PC-3 (cell line): ENCODE measurements around the gene RMP24.

Experiments
- ATAC-seq: fragments of 200-7000 bp; cut with Tn5 transposase; 2 replicates; pipeline ENCODE4 v1.9.1; 2020; ENCODE audit warnings: mild to moderate bottlenecking, moderate library complexity
- BruUV-seq: library from RNA; stranded (reverse); fragments of 400-500 nt; replicated peaks from 2 replicates; lab custom pipeline; 2021; lab: Mats Ljungman, UMichigan
- CTCF ChIA-PET: fragments of 300-600 bp; sonication (Branson Sonifier 250); formaldehyde crosslinking; loops from one replicate; lab custom pipeline; 2022; ENCODE audit warnings: antibody characterized with exemption; lab: Charles Lee
- POLR2A ChIA-PET: fragments of 300-600 bp; sonication (Branson Sonifier 250); formaldehyde crosslinking; loops from one replicate; lab custom pipeline; 2022; ENCODE audit warnings: antibody characterized with exemption; ENCODE audit not compliant: unreplicated experiment; lab: Charles Lee
- DNase-seq: peaks from one replicate; pipeline ENCODE4 v3.0.0-alpha.2; 2015
- H2AFZ ChIP-seq: fragments of 300-600 bp; sonication (generic); 2 replicates; pipeline ENCODE4 v1.6.0; 2016; ENCODE audit warnings: antibody characterized with exemption, low read length
- H3F3A ChIP-seq: fragments of 300-600 bp; sonication (generic); one replicate; pipeline ENCODE4 v1.6.0; 2017; ENCODE audit warnings: antibody characterized with exemption, low read length, control low read depth, mild to moderate bottlenecking; ENCODE audit not compliant: unreplicated experiment
- H3K27ac ChIP-seq: fragments of 300-600 bp; sonication (generic); 2 replicates; pipeline ENCODE4 v1.5.1; 2016; ENCODE audit warnings: mild to moderate bottlenecking, low read length
- H3K27me3 ChIP-seq: fragments of 300-600 bp; sonication (generic); 2 replicates; pipeline ENCODE4 v1.6.1; 2016; ENCODE audit warnings: low read length, mixed read lengths
- H3K36me3 ChIP-seq: fragments of 300-600 bp; sonication (generic); 2 replicates; pipeline ENCODE4 v1.6.1; 2016; ENCODE audit warnings: low read depth, mixed run types, low read length, mixed read lengths
- H3K4me1 ChIP-seq: fragments of 300-600 bp; sonication (generic); 2 replicates; pipeline ENCODE4 v1.5.1; 2016; ENCODE audit warnings: low read length; ENCODE audit not compliant: insufficient read depth
- H3K4me2 ChIP-seq: fragments of 300-600 bp; sonication (generic); 2 replicates; pipeline ENCODE4 v1.6.0; 2016; ENCODE audit warnings: low read length
- H3K4me3 ChIP-seq: fragments of 300-600 bp; sonication (generic); 2 replicates; pipeline ENCODE4 v1.5.1; 2016; ENCODE audit warnings: mild to moderate bottlenecking, low read length, mixed read lengths
- H3K79me2 ChIP-seq: fragments of 300-600 bp; sonication (generic); 2 replicates; pipeline ENCODE4 v1.6.1; 2017; ENCODE audit warnings: low read length, mixed read lengths
- H3K9ac ChIP-seq: fragments of 300-600 bp; sonication (generic); 2 replicates; pipeline ENCODE4 v1.6.0; 2016; ENCODE audit warnings: mild to moderate bottlenecking, low read length
- H3K9me2 ChIP-seq: fragments of 300-600 bp; sonication (generic); replicated peaks from 2 replicates; pipeline ENCODE4 v1.6.1; 2016; ENCODE audit warnings: mixed run types, low read length, mixed read lengths
- H3K9me3 ChIP-seq: fragments of 300-600 bp; sonication (generic); 2 replicates; pipeline ENCODE4 v1.6.1; 2016; ENCODE audit warnings: low read length, mixed read lengths
- H4K20me1 ChIP-seq: fragments of 300-600 bp; sonication (generic); 2 replicates; pipeline ENCODE4 v1.6.1; 2016; ENCODE audit warnings: low read length, mixed read lengths
- EZH2 ChIP-seq: fragments of 300-600 bp; sonication (generic); IDR thresholded peaks from one replicate; pipeline ENCODE4 v1.6.1; 2017; ENCODE audit warnings: antibody characterized with exemption, mild to moderate bottlenecking, low read length; ENCODE audit not compliant: unreplicated experiment
- EZH2phosphoT487 ChIP-seq: fragments of 300-600 bp; sonication (generic); IDR thresholded peaks from 2 replicates; pipeline ENCODE4 v1.6.1; 2018; ENCODE audit warnings: mild to moderate bottlenecking, antibody characterized with exemption, low read length, borderline replicate concordance
- intact Hi-C: fragments of 100-400 bp; cut with micrococcal nuclease; formaldehyde crosslinking; loops from 2 replicates; pipeline ENCODE4 v1.9.0; 2023
- TF ChIP-seq, protein P1 (sequence below): fragments of 300-600 bp; sonication (generic); conservative IDR thresholded peaks from 2 replicates; pipeline ENCODE4 v1.5.1; 2017; ENCODE audit warnings: antibody characterized with exemption, low read depth, mild to moderate bottlenecking, low read length

RMP24 gene

DNA sequence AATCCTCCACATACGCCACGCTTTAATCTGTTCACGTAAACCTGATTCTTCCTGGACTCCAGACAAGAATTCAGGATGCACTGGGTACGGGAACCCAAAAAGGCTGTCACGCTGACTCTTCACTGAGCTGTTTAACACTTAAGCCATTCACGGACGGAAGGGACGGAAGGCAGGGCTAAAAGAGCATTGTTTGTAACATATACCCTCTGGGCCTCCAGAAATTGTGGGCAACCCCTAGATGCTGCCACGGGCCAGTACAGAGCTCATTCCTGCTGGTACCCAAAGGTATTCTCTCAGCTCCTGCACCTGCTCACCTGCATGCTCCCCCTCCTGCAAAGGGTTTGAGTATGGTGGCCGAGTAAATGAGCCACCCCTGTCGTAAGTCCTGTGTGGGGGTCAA is 45.6 kb upstream of the RMP24 start:
- ChIA-PET CTCF (interaction anchor here (0.7 to 0.8 kb wide), 2 partner anchors 11 to 171 kb away, joined by 3 read pairs; no protein-coding TSS in a partner anchor), POLR2A (no interaction called here)
- Histone ChIP-seq H3F3A (no peaks in the 10 kb centered on the region), H3K36me3 (no peaks in the 10 kb centered on the region), H3K27me3 (no peaks in the 10 kb centered on the region), H3K79me2 (no peaks in the 10 kb centered on the region), H3K4me1 (0 out of 2 replicates have a peak, but pooled peaks cover 2% of the 10 kb centered on the region), H3K9ac (no peak overlapping the region), H3K4me2 (no peak overlapping the region), H3K9me2 (no peaks in the 10 kb centered on the region), H2AFZ (no peak overlapping the region), H4K20me1 (no peaks in the 10 kb centered on the region), H3K27ac (no peak overlapping the region), H3K4me3 (no peak overlapping the region), H3K9me3 (no peaks in the 10 kb centered on the region)
- intact Hi-C loops, result no loop called here
- no peak for ATAC-seq
- no peak for DNase-seq
- TF ChIP-seq, protein P1, sequence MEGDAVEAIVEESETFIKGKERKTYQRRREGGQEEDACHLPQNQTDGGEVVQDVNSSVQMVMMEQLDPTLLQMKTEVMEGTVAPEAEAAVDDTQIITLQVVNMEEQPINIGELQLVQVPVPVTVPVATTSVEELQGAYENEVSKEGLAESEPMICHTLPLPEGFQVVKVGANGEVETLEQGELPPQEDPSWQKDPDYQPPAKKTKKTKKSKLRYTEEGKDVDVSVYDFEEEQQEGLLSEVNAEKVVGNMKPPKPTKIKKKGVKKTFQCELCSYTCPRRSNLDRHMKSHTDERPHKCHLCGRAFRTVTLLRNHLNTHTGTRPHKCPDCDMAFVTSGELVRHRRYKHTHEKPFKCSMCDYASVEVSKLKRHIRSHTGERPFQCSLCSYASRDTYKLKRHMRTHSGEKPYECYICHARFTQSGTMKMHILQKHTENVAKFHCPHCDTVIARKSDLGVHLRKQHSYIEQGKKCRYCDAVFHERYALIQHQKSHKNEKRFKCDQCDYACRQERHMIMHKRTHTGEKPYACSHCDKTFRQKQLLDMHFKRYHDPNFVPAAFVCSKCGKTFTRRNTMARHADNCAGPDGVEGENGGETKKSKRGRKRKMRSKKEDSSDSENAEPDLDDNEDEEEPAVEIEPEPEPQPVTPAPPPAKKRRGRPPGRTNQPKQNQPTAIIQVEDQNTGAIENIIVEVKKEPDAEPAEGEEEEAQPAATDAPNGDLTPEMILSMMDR, result no peak
- TF ChIP-seq EZH2 (no peak), EZH2phosphoT487 (no peak)
- no TSS peak for BruUV-seq

DNA sequence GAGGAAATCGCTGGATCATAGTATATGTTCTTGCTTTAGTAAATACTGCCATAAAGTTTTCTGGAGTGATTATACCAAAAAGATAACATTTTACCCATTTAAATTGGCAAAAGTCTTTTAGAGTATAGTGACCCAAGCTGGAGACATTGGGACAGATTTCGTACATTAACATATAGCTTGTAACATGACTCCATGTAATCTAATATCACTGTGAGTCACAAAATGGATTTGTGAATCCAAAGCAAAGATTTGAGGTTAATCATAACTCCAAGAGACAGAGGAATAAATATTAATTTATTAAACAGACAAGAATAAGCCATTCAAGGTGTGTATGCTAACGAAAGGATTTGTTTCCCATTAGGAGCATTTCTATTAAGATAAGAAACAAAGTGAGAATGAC is 45.0 kb upstream of the RMP24 start:
- CTCF ChIA-PET, result interaction anchor here (0.7 to 0.8 kb wide), 2 partner anchors 11 to 171 kb away, joined by 3 read pairs; no protein-coding TSS in a partner anchor
- peak; percentile 65 for ATAC-seq
- no TSS peak for BruUV-seq
- H3K79me2 ChIP-seq, result no peaks in the 10 kb centered on the region
- H3K4me3 ChIP-seq, result no peak overlapping the region
- no peaks in the 10 kb centered on the region for H3K9me2 ChIP-seq
- H3K4me2 ChIP-seq, result no peak overlapping the region
- POLR2A ChIA-PET, result no interaction called here
- no peak overlapping the region for H3K9ac ChIP-seq
- TF ChIP-seq, protein P1, result no peak
- TF ChIP-seq EZH2, result no peak
- no peak for TF ChIP-seq EZH2phosphoT487
- peak; percentile 38 for DNase-seq
- no peak overlapping the region for H2AFZ ChIP-seq
- intact Hi-C loops, result no loop called here
- no peaks in the 10 kb centered on the region for H3F3A ChIP-seq
- H3K4me1 ChIP-seq, result 0 out of 2 replicates have a peak, but pooled peaks cover 2% of the 10 kb centered on the region
- no peaks in the 10 kb centered on the region for H3K27me3 ChIP-seq
- no peaks in the 10 kb centered on the region for H4K20me1 ChIP-seq
- H3K36me3 ChIP-seq, result no peaks in the 10 kb centered on the region
- no peak overlapping the region for H3K27ac ChIP-seq
- H3K9me3 ChIP-seq, result no peaks in the 10 kb centered on the region

DNA sequence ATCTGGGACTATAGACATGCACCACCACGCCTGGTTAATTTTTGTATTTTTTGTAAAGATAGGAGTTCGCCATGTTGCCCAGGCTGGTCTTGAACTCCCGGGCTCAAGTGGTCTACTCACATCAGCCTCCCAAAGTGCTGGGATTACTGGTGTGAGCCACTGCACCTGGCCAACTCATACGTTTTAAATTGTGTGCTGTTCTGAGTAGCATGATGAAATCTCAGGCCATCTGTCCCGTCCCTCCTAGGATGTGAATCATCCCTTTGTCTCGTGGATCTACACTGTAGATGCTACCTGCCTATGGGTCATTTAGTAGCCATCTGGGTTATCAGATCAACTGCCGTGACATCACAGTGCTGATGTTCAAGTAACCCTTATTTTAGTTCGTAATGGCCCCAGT is 38.5 kb upstream of the RMP24 start:
- Histone ChIP-seq H3K4me3 (no peak overlapping the region), H3K36me3 (no peaks in the 10 kb centered on the region), H3K9me3 (no peaks in the 10 kb centered on the region), H3K9me2 (no peaks in the 10 kb centered on the region), H3K79me2 (no peaks in the 10 kb centered on the region), H3K27me3 (no peaks in the 10 kb centered on the region), H3F3A (no peaks in the 10 kb centered on the region), H3K4me1 (peaks cover 19% of the 10 kb centered on the region), H3K4me2 (no peak overlapping the region), H2AFZ (no peak overlapping the region), H3K27ac (no peak overlapping the region), H3K9ac (no peak overlapping the region), H4K20me1 (no peaks in the 10 kb centered on the region)
- TF ChIP-seq EZH2, result no peak
- TF ChIP-seq, protein P1, result no peak
- TF ChIP-seq EZH2phosphoT487, result no peak
- ATAC-seq (peak; percentile 56), DNase-seq (peak; percentile 61)
- intact Hi-C loops, result no loop called here
- BruUV-seq, result TSS peak; percentile 93
- ChIA-PET CTCF (no interaction called here), POLR2A (no interaction called here)
